ENCODE results near the gene SUSD2.
"Not testable (repeated sequence)": the region's sequence is repeated elsewhere in the genome, so short reads cannot be mapped to it uniquely, and the experiment has no call there.

SUSD2 gene

GRCh38 chr22:24189249-24190158 is 8.2 kb downstream of the SUSD2 start:
- DNase-seq = peak; percentile 10

- DNase-seq = no peak
Observed at GRCh38 chr22:24190159-24190540, 8.9 kb downstream of the SUSD2 start.

DNA sequence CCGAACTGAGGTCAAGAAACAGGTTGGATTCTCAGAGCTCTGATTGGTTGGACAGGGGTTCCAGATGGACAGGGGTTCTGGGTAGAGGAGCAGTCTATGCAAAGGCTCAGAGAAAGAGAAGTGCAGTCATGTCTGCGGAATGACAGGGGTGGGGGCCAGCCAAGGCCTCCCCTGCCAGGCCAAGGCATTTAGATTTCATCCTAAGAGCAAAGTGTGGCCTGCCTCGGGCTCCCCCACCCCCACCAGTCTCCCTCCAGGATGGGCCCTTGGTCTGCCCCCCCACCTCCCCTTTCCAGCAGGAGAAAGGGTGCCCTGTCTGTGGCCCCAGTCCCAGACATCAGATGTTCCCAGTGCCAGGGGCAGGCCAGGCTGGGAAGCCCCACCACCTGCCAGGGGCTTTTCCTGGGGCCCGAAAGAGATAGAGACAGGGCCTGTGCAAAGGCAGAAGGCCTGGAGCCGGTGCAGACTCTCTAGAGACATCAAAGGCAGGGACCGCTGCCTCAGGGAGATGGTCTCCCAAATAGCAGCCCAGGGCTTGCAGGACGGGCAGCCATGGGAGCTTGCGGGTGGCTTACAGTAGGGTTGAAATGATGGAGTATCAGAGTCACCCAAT is 9.4 kb downstream of the SUSD2 start:
- DNase-seq = no peak

GRCh38 chr22:24191381-24191841 is 10.1 kb downstream of the SUSD2 start:
- DNase-seq = no peak

GRCh38 chr22:24191893-24192292 is 10.6 kb downstream of the SUSD2 start:
- DNase-seq = no peak

- DNase-seq = no peak
Observed at GRCh38 chr22:24198682-24199052, 17.4 kb downstream of the SUSD2 start.

GRCh38 chr22:24200619-24201212 is 19.4 kb downstream of the SUSD2 start:
- peak; percentile 63 for DNase-seq

- peak; percentile 51 for DNase-seq
Observed at GRCh38 chr22:24201681-24202614, 20.7 kb downstream of the SUSD2 start.

DNA sequence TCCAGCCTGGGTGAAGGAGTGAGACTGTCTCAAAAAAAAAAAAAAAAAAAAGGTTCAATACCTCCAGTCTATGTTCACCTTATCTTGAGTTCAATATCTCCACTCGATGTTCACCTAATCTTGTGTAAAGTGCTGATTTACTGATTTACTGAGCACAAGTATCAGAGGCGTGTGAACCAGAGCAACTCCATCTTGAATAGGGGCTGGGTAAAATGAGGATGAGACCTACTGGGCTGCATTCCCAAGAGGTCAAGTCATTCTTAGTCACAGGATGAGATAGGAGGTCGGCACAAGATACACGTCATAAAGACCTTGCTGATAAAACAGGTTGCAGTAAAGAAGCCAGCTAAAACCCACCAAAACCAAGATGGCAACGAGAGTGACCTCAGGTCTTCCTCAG is 22.6 kb downstream of the SUSD2 start:
- DNase-seq = peak; percentile 7

- DNase-seq = no peak
Observed at GRCh38 chr22:24205438-24206195, 24.3 kb downstream of the SUSD2 start.

DNA sequence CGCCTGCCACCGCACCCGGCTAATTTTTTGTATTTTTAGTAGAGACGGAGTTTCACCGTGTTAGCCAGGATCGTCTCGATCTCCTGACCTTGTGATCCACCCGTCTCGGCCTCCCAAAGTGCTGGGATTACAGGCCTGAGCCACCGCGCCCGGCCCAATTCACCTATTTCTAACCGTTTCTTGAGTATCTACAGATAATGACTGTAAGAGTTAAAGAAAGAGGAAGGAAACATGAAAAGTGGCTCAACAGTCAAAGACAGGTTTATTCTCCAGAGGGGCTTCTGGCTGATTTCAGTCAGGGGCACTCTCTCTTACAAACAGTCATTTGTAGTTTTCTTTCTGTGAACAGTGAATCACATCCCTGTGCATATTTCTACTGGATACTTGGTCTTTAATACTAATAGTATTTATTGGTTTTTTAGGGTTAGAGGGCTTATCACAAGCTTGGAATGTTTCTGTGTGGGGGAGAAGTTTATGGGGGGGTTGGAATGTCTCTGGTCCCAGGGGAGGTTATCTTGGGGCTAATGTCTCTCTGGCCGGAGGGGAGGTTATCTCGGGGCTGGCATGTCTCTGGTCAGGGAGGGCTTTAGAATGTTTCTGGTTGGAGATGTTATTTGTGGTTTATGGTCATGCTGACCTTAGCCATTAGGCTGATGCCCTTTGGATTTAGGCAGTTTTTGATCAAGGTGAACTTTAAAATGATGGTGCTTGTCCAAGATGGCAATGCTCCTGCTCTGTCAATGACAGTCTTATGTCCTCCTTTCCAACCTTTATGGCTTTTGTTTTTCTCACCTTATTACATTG is 25.4 kb downstream of the SUSD2 start:
- peak; percentile 66 for DNase-seq

- no peak for DNase-seq
Observed at GRCh38 chr22:24207264-24208011, 26.2 kb downstream of the SUSD2 start.

DNA sequence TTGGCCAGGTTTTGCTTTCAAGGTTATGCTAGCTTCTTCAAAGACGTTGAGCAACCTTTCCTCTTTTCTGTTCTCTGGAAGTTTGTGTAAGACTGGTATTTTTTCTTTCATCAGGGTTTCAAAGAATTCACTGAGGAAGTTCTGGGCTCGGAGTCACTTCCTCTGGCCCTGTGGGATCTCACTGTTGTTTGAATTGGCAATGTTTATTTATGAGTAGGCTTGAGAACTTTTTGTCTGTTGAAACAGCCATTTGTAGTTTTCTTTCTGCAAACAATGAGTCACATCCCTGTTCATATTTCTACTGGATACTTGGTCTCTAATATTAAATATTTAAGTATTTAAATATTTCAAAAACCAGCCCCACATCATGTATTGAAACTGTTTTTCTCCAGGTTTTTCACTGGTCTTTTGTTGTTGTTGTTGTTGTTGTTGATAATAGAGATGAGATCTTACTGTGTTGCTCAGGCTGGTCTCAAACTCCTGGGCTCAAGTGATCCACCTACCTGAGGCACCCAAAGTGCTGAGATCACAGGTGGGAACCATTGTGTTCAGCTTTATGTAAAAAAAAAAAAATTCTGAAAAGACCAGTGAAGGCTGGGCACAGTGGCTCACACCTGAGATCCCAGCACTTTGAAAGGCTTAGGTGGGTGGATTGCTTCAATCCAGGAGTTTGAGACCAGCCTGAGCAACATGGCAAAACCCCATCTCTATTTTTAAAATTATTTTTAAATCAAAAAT is 26.9 kb downstream of the SUSD2 start:
- peak; percentile 88 for DNase-seq

GRCh38 chr22:24209016-24209415 is 27.7 kb downstream of the SUSD2 start:
- no peak for DNase-seq

DNA sequence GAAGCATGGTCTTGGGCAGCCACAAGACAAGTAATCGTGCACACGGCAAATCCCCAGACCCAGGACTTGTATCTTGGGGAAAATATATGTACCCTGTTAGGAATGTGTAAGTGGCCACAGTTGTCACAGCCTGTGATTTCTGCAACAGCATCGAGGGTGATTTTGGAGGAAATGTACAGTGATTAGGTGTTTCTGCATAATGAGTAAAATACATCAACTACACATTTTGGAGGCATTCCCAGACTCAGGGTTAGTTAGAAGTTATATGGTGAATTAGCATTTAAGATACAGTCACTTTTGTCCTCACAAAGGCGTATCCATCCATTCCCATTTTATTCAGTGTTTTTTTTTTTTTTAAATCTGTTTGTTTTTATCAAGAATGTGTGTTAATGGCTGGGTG is 28.4 kb downstream of the SUSD2 start:
- no peak for DNase-seq

- peak; percentile 15 for DNase-seq
Observed at GRCh38 chr22:24210409-24210808, 29.1 kb downstream of the SUSD2 start.

GRCh38 chr22:24211716-24212115 is 30.4 kb downstream of the SUSD2 start:
- not testable (repeated sequence) for DNase-seq

DNA sequence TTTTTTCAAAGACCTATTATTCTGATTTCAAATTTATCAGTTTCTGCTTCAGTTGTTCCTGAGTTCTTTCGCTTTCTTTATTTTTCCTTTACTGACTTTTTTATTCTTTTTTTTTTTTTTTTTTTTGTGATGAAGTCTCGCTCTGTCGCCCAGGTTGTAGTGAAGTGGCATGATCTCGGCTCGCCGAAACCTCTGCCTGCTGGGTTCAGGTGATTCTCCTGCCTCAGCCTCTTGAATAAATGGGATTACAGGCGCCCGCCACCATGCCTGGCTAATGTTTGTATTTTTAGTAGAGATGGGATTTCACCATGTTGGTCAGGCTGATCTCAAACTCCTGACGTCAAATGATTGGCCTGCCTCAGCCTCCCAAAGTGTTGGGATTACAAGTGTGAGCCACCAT is 31.8 kb downstream of the SUSD2 start:
- DNase-seq = not testable (repeated sequence)

- no peak for DNase-seq
Observed at GRCh38 chr22:24214467-24215285, 33.4 kb downstream of the SUSD2 start.
